DMS79 (cell line): Measurements from ENCODE around the gene RAB4A.
"Not testable (repeated sequence)": the region's sequence is repeated elsewhere in the genome, so short reads cannot be mapped to it uniquely, and the experiment has no call there.

Experiments used
- DNase-seq: peaks from one replicate; lab custom pipeline; 2025; lab: John Stamatoyannopoulos, UW

RAB4A gene

DNA sequence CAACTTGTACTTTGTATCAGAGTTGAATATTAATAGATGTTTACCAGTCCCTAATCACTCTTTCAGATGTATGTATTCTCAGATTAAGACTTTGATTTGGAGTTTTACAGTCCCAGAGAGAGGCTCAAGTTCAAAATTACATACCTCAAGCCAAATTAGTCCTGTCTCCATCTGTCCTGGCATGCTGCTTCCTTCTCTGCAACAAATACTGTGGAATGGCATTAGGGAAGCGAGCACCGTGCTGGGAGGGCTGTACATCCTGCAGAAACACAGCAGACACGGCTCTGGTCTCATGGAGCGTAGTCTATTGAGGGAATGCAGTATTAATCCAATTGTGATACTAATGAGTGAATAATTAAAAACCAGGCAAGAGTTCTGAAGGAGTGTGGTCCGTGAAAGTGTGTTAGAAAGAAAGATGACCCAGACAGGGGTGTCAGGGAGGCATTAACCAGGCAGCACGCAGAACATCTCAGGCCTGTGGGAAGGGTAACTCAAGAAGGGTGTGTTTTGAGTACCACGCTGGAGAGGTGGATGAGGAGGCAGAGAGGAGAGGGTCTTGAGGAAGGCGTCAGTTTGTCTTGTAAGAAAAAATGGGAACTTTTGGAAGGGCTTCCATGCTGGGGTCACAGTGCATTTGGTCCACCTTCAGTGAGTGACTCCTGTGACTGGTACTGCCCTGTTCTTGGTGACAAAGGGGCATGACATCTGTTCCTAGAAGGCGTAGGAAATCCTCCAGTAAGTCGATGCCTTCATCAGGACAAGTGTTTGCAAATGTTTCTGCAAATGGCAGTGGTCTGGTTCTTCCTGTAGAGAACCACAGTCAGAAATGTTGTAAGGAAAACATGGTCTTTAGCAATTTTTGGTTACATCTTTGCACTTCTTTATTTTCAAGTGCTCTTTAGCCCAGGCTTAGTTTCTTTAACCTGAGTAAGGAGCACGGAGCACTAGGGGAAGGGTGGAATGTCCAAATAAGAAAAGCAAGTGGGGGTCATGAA is 1.6 kb downstream of the RAB4A start:
- no peak for DNase-seq

- DNase-seq: no peak
Observed at GRCh38 chr1:229273507-229274232, 2.8 kb downstream of the RAB4A start.

DNA sequence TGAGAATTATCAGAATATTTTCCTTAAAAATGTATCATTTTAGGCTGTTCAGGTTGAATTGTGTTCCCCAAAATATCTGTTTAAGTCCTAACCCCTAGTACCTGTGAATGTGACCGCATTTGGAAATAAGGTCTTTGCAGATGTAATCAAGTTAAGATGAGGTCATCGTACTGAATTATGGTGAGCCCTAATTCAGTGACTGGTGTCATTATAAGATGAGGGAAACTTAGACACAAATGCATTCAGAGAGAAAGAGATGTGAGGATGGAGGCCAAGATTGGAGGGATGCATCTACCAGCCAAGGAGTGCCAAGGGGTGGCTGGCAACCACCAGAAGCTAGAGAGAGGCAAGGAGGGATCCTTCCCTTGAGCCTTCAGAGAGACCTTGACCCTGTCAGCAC is 4.1 kb downstream of the RAB4A start:
- DNase-seq: no peak

- no peak for DNase-seq
Observed at GRCh38 chr1:229278120-229278741, 7.3 kb downstream of the RAB4A start.

GRCh38 chr1:229279242-229279641 is 8.3 kb downstream of the RAB4A start:
- DNase-seq: no peak

DNA sequence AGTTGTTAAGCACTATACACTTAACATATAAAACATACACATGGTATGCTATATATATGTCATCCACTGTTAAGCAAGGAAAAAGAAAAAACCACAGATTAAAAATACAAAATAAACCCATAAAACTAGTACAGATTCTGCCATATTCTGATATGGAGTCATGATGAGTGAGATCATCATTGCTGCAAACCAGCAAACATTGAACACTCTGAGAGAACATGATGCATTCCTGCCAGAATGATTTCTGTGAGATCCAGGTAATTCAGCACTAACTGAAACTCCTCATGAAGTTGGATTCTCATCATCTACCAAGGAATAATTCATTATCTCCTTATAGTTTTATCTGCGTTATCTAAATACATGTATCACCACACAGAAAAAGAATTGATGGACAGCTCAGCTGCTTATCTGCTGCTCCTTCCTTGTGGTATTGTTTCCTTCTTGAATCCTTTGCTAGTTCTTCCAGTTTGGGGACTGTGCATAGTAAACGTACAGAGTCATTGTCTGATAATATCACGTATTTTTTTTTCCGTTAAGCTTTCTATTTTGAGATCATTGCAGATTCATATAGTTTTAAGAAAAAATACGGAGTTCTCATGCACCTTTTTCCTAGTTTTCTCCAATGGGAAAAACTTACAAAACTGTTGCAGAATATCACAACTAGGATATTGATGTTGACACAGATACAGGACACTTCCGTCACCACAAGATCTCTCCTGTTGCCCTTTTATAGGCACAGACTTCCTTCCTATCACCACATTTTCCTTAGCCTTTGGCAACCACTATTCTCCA is 9.3 kb downstream of the RAB4A start:
- DNase-seq: no peak

GRCh38 chr1:229280921-229281320 is 10.0 kb downstream of the RAB4A start:
- no peak for DNase-seq

DNA sequence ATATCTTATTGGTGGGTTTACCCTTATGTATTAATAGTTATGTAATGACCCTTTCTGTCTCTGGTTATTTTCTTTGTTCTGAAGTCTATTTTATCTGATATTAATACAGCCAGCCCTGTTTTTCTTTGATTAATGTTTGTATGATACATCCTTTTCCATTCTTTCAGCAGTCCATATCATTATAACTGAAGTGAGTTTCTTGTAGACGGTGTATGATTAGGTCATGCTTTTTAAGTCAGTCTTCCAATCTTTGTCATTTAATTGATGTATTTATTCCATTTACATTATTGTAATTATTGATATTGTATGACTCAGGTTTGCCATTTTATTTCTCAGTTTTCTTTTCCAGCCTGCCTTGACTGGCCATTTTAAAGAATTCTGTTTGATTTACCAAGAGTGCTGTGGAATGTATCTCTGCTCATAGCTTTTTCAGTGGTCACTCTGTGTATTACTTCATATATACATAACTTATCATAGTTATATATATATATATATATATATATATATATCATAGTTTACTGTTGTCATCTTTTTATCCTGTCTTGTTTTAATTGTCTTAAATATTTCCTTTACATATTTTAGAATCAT is 10.5 kb downstream of the RAB4A start:
- DNase-seq: no peak

DNA sequence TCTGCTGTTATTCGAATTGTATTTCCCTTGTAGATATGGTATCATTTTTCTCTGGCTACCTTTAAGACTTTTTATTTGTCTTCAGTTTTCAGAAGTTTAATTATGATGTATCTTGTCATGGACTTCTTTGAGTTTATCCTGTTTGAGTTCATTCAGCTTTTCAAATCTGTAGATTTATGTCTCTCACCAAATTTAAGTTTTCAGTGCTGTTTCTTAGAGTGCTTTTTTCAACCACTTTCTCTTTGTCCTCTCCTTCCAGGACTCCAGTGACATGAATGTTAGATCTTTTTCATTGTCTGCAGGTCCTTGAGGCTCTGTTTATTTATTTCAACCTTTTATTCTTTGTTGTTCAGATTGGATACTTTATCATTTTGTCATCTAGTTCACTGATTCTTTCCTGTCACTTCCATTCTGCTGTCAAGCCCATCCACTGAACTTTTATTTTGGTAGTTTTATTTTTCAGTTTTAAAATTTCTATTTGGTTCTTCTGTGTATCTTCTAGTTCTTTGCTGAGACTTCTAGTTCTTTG is 11.4 kb downstream of the RAB4A start:
- no peak for DNase-seq

GRCh38 chr1:229283183-229283611 is 12.3 kb downstream of the RAB4A start:
- DNase-seq: no peak

DNA sequence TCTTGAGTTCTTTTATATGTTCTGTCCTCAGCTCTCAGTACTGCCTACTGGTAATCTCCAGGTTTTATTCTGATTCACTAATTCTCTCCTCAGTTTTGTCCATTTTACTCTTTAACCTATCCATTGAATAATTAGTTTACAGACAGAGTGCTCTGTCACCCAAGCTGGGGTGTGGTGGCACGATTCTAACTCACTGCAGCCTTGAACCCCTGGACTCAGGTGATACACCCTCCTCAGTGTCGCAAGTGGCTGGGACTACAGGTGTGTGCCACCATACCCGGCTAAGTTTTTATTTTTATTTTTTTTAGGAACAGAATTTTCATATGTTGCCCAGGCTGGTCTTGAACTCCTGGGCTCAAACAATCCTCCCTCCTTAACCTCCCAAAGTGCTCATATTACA is 14.0 kb downstream of the RAB4A start:
- no peak for DNase-seq

GRCh38 chr1:229285440-229285839 is 14.5 kb downstream of the RAB4A start:
- DNase-seq: no peak

- no peak for DNase-seq
Observed at GRCh38 chr1:229286099-229286766, 15.3 kb downstream of the RAB4A start.

DNA sequence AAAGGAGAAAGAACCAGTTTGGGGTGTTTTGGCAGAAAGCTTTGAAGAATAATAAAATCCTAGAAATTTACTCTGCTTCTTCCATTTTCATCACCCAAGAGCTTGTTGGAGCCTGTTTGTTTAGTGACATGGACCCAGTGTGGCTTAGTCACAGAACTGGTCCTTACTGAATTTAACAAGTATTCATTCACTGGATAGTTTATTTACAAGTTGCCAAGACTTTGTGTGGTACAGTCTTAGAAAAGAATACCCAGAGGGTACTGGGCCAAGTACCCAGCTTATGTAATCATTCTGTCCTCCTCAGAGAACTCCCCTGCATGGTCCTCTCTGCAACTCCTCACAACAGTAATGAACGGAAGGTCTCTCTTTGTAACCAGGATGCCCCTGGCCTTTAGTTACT is 16.4 kb downstream of the RAB4A start:
- DNase-seq: no peak

DNA sequence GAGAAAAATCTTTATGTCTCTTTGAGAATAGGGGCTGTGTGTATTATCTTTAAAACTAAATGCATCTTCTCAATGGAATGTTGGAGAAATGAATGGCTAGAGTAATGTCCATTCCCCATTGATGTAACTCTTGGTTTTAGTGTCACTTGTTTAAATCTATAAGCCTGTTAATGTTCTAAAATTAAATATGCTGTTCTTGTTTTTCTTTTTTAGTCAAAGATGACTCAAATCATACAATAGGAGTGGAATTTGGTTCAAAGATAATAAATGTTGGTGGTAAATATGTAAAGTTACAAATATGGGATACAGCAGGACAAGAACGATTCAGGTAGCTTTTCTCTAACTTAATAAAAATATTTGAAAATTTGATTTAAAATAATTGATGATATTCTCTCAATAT is 17.6 kb downstream of the RAB4A start:
- DNase-seq: no peak

DNA sequence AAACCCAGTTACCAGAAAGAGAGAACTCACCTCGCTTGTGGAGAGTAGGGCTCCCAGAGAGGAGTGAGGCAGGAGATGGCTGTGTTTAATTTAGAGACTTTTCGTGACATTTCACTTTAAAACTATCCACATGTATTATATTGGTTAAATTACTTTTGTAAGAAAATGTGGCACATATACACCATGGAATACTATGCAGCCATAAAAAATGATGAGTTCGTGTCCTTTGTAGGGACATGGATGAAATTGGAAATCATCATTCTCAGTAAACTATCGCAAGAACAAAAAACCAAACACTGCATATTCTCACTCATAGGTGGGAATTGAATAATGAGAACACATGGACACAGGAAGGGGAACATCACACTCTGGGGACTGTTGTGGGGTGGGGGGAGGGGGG is 20.8 kb downstream of the RAB4A start:
- not testable (repeated sequence) for DNase-seq

GRCh38 chr1:229293528-229294204 is 22.8 kb downstream of the RAB4A start:
- DNase-seq: no peak

- DNase-seq: no peak
Observed at GRCh38 chr1:229295745-229296144, 24.8 kb downstream of the RAB4A start.

- no peak for DNase-seq
Observed at GRCh38 chr1:229296541-229296941, 25.6 kb downstream of the RAB4A start.

DNA sequence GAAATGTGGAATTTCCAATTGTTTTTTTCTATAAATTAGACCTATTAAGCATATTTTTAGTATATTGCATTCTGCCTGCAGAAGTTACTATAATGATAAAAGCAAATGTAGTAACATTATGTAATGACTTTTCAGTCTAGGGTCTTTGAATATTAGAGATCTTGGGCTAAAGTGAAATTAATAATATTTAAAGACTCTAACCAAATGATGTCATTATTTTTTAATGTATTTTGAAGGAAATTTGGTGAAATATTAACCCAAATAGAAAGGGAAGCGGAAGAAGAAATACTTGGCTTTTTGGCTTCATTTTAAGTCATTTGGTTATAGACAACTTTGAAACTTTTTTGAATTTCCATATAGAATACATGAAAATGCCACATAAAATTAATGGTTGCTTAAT is 26.8 kb downstream of the RAB4A start:
- DNase-seq: no peak
